ENCODE measurements around the gene FCAR.
"Not testable (repeated sequence)": the region's sequence is repeated elsewhere in the genome, so short reads cannot be mapped to it uniquely, and the experiment has no call there.

- not testable (repeated sequence) for TF ChIP-seq CTCF (IDR thresholded peaks at IDR 0.05); EZH2 (IDR thresholded peaks at IDR 0.05; ENCODE audit: borderline replicate concordance, insufficient read depth, low read depth, low read length, poor library complexity, severe bottlenecking)
These were observed 15.6 kb upstream of the FCAR start for GRCh38 chr19:54858476-54858875.
